NCI-H1694 (cell line): Measurements from ENCODE around the gene FAM187B.
"Not testable (repeated sequence)": the region's sequence is repeated elsewhere in the genome, so short reads cannot be mapped to it uniquely, and the experiment has no call there.

Experiments used
- DNase-seq: peaks from one replicate; lab custom pipeline; 2025; lab: John Stamatoyannopoulos, UW

Gene FAM187B

DNA sequence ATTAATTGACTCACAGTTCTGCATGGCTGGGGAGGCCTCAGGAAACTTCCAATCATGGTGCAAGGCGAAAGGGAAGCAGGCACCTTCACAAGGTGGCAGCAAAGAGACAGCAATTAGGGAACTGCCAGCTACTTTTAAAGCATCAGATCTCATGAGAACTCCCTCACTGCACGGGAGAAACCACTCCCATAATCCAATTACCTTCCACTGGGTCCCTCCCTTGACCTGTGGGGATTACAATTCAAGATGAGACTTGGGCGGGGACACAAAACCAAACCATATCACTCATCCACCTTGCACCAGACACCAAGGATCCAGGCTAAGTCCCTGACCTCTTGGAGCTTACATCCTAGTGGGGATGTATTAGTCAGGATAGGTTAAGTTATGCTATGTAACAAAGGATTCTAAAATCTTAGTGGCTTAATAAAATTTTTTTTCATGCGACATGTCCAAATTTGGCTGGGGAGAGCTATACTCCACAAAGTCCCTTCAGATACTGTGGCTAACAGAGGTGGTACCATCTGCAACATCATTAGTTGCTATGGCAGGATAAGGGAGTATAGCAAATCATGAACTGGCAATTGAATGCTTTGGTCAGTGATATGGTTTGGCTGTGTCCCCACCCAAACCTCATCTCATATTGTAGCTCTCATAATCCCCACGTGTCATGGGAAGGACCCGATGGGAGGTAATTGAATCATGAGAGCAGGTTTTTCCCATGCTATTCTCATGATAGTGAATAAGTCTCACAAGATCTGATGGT lies 8.3 kb upstream of the FAM187B start:
- no peak for DNase-seq

DNA sequence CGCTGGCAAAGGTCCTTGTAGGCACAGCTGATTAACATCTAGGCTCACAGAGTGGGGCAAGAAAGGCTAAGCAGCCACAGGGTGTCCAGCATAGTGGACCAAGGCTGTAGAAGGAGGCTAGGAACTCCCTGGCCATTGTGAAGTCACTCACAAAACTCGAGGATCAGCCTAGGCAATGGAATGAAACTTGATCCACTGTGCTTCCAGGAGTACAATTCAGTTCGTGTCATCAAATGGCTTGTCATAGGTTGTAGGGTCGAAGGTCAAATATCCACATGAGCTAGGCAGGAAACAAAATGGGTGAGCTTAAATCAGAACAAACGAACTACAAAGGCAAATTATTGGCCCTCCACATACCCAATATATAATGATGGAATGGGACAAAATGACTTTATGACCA lies 4.4 kb upstream of the FAM187B start:
- DNase-seq, result no peak

DNA sequence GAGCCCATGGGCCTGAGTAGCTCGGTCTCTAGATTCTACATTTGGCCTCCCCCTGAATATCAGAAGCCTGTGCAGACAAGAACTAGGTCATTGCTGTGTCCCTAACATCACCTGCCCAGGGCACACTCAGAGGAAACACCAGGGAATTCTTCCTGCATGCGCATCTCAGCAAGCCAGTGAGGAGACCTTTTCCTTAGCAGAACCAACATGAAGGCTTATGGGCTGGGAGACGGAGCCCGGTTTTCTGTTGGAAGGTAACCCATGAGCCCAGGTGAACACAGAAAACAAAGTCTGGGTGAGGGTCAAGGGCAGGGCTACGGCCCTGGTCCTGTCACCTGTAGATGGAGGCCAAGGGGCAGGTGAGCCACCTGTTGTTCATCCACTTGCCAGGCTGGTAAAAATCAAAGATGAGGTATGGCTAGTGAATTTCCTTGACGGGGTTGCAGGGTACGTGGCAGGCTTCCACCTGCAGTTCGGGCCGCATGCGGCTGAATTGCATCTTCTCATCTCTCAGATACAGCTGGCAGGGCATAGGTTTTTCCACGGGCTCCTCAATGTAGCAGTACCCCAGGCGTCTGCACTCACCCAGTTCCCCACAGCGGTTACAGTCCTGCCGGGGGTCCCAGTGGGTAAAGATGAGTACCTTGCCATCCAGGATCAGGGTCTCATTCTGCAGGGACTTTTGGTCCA lies 3.6 kb upstream of the FAM187B start:
- no peak for DNase-seq

DNA sequence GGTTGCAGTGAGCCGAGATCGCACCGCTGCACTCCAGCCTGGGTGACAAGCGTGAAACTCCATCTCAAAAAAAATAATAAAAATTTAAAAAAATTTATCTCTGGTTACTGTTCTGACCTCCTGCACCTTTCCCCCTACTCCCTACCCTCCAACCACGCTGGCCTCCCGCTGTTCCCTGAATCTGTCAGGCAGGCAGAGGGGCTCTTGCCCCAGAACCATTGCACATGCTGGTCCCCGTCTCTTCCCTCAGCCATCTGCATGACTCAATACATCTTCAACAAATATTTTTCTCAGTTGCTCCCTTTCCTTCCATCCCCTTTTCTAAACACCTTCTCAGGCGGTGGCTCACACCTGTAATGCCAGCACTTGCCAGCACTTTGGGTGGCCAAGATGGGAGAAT lies 1.1 kb upstream of the FAM187B start:
- no peak for DNase-seq

DNA sequence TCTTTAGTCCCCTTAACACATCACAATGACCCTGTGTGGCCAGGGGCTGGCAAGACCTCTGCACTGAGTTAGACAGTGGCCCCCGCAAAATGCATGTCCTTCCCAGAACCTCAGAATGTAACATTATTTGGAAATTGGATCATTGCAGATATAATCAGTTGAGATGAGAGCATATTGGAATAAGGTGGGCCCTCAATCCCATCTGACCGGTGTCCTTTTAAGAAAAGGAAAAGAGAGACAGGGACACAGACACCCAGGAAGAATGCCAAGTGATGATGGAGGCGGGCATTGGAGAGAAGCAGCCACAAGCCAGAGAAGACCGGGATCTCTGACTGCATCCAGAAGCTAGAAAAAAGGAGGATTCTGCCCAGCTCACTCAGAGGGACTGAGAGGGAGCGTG lies 1.8 kb downstream of the FAM187B start:
- no peak for DNase-seq

DNA sequence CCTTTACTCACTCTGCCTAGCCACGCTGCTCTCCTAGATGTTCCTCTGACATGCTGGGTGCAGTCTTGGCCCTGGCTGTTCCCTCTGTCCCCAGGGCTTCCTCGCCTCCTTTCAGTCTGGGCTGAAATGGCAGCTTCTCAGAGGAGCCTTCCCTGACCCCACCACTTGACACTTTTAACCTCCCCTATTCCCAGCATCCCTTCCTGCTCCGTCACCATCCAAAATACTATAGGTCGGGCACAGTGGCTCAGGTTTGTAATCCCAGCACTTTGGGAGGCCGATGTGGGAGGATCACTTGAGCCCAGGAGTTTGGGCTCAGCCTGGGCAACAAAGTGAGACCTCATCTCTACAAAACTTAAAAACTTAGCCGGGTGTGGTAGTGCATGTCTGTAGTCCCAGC lies 2.6 kb downstream of the FAM187B start:
- no peak for DNase-seq

DNA sequence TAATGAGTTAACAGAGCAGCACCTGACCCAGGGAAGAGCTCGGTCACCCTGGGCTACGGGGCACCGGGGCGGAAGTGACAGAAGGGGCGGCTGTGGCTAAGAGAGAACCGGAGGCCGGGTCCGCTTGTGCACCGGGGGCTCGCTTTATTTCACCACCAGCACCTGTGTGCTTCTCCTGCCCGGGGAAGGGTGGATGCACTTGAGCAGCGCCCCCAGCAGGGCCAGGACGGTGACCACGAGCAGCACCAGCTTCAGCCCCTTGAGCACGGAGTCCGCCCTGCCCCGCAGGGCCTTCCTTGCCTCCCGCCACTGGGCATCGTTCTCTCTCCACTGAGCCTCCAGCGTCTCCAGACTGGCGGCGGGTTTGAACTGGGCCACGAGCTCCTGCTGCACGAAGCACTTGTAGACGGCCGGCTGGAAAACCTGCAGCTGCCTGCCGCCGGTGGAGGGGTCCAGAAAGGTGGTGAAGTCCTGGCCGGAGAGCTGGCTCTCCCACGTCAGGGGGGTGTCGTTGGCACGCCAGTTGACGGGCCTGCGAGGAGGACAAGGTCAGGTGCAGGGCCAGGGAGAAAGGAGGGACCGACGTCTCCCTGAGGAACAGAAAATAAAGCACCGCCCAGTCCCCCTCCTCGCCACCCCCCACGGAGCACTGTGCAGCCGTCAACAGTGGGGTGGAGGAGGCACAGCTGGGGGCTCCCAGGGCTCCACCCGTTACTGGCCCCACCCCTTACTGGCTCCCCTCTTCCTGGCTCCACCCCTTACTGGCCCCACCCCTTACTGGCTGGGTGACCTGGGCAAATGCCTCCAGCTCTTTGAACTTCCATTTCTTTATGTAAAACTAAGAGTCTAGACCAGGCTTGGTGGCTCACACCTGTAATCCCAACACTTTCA lies 3.6 kb downstream of the FAM187B start:
- no peak for DNase-seq

DNA sequence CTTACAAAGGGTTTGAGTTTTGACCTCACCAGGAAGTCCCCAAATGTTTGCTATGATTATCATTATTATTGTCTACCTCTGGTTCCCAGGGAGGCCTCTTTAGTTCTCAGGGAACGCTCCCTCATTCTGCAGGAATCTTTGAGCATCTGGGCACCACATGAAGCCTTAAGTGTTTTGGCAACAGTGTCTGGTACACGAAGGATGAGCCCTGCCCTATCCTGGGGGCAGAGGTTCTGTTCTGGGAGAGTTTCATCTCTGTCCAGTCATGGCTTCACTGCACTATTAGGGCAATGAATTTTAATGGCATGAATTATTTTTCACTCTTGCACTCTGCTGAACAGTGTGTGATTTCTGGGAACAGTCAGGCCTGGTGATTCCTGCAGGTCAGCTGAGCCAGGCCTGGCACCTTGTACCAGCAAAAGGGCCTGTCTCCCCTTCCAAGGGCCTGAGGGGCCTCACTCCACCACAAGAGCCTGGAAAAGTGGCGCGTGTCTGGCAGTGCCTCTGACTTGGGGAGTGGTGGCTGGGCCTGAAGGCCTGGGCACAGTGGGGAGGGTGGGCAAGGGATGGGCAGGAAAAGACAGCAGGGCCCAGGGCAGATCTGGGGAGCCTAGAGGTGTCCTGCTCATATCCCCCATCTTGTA lies 4.6 kb downstream of the FAM187B start:
- no peak for DNase-seq

DNA sequence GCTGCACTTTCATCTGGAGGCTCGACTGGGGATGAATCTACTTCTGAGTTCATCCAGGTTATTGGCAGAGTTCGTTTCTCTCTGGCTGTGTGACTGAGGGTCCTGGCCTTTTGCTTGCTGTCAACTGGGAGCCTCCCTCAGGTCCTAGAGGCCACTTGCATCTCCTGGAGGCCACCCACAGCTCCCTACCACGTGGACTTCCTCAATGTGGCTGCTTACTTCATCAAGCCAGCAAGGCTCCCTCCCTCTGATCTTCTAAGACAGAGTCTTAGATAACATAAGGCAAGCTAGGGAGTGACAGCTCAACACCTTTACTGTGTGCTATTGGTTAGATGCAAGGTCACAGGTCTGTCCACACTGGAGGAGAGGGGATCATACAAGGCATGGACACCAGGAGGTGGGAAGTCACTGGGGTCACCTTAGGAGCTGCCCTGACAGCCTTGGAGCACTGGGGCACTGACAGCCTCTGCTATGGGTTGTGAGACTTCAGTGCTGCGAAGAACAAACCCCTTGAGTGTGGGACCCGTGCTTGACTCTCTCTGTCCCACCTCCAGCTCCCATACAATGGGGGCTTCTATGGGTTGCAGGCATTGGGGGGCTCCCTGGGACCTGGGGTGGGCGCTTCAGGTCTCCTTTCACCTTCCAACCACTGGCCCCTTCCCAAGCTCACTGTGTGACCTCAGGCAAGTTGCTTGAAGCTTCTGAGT lies 5.3 kb downstream of the FAM187B start:
- DNase-seq, result no peak

DNA sequence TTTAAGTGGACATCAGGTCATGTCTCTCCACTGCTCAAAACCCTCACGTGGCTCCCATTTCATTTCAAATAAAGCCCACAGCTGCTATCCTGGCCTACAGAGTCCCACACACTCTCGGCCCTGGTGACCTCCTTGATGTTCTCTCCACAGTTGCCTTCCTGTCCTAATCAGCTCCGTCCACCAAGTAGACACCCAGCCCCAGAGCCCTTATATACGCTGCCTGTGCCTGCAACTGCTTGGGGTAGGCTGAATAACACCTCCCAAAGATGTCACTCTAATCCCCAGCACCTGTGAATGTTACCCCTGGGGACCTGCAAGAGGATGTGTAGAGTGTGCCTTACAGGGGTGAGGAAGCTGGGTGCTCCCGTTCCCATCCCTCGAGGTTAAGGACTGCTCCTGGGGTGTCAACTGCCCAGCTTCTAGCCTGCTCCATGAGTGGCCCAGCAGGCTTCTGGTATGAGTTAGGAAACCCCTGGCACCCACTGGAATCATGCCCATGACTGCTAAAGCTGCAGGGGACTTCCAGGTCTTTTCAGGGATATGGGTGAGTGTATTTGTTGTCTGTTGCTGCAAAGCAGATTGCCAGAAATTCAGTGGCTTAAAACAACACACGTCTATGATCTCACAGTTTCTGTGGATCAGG lies 6.0 kb downstream of the FAM187B start:
- DNase-seq, result no peak

DNA sequence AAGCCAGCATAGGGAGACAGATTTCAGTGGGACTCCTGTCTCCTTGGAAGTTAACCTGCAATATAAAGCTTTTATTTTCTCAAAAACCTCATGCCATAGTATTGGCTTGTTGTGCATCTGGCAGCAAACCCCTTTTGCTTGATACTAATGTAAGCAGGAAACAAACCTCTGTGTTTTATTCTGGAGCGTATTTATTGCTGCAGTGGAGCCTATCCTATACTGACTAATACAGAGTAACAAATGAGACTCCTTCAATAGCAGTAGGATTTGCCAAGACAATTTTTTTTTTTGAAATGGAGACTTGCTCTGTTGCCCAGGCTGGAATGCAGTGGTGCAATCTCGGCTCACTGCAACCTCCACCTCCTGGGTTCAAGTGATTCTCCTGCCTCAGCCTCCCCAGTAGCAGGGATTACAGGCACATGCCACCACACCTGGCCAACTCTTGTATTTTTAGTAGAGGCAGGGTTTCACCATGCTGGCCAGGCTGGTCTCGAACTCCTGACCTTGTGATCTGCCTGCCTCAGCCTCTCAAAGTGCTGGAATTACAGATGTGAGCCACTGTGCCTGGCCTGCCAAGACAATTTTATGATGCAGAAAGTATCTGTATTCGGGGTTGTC lies 7.5 kb downstream of the FAM187B start:
- DNase-seq, result not testable (repeated sequence)

DNA sequence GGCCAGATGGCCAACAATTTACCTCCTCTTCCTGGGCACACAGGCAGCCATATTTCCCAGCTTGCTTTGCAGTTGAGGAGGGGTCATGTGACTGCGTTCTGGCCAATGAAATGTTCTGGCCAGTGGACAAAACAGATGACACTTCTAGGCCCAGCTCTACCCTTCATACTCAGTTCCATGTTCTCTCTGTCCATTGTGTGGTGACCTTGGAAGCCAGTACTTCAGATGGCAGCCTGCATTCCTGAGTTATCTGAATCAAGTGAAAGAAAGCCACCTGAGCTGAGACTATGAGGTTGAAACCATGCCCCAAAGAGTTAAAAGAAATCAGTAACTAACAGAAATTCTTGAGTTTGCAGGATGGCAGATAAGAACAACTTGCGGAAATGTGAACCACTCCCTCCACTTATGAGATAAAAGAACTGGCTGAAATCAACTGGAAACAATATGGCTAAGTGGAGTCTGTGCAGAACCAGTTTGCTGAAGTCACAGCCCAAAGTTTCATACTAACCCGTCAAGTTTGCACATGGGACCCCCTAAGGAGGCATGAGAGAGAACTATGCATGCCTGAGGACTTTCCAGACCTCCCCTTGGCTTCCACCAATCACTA lies 8.1 kb downstream of the FAM187B start:
- no peak for DNase-seq

DNA sequence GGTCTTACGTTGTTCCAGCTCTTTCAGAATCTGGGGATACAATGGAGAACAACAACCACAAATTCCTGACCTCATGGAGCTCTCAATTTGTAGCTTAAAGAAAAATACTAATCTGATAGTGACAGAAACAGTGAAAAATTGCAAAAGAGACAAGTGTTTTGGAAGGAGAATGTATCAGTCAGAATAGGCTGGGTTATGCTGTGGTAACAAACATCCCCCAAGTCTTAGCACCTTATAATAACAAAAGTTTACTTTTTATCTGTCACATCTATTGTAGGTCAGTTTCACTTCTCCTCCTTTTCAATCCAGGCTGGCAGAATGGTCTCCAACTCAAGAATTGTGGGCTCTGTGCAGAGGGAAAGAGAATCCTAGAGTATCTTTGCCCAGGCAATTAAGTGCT lies 9.5 kb downstream of the FAM187B start:
- no peak for DNase-seq

DNA sequence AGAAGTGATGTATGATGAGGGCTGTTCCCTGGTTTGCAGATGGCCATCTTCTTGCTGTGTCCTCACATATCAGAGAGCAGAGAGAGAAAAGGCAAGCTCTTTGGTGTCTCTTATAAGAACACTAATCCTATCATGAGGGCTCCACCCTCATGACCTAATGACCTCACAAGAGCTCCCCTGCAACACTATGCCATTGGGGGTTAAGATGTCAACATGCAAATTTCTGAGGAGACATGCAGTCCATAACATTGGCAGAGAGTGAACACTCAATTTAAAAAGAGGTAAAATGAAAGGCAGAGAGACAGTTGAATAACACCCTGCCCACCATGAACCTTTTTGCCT lies 10.9 kb downstream of the FAM187B start:
- no peak for DNase-seq

DNA sequence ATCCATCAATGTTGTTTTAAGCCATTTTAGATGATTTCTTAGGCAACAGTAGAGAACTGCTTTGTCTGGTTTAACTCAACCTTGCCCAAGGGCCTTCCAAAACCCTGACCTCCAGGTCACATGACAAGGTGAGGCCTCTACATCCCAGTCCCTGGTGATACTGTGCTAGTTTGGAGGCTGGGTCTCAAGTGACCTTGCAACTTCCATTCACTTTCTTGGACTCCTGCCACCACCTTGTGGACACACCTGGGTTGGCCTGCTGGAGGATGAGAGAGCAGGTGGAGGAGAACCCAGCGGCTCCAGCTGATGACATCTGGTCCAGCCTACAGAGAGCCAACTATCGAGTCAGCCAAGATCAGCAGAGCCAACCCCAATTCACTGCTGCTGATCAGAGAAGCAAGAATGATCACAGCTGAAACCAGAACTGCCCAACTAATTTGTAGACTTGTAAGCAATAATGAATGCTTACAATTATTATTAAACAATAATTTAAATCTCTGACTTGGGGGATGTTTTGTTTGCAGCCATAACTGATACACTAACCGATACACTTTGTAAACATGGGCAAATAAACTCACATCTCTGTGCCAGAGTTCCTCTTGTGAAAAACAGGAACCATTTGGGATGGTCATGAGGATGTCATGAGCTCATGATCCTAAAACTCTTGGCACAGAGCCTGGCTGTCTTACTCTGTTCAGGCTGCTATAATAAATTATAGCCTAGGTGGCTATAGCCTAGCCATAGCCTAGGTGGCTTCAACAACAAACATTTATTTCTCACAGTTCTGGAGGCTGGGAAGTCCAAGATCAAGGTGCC lies 11.5 kb downstream of the FAM187B start:
- DNase-seq, result no peak

DNA sequence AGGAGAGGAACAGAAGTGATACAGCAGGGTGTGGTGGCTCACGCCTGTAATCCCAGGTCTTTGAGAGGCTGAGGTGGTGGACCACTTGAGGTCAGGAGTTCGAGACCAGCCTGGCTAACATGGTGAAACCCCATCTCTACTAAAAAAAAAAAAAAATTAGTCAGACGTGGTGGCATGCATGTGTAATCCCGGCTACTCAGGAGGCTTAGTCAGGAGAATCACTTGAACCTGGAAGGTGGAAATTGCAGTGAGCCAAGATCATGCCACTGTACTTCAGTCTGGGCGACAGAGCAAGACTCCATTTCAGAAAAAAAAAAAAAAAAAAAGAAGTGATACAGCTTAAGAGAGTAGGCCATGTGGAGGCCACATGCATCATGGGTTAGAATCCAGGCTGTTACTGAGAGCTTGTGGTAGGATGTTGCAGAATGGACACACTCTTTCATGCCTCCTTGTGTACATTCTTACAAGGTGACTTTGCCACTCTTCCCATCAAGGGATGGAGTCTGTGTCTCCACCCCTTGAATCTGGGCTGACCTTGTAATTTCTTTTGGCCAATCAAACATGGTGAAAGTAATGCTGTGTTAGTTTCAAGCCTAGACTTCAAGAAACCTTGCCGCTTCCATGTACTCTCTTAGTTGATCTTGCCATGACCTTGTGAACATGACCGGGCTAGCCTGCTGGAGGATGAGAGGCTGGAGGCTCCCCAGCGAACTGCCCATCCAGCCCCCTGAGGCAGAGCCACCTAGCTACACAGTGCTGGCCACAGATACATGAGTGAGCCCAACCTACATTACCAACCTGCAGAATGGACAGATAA lies 12.3 kb downstream of the FAM187B start:
- DNase-seq, result no peak

DNA sequence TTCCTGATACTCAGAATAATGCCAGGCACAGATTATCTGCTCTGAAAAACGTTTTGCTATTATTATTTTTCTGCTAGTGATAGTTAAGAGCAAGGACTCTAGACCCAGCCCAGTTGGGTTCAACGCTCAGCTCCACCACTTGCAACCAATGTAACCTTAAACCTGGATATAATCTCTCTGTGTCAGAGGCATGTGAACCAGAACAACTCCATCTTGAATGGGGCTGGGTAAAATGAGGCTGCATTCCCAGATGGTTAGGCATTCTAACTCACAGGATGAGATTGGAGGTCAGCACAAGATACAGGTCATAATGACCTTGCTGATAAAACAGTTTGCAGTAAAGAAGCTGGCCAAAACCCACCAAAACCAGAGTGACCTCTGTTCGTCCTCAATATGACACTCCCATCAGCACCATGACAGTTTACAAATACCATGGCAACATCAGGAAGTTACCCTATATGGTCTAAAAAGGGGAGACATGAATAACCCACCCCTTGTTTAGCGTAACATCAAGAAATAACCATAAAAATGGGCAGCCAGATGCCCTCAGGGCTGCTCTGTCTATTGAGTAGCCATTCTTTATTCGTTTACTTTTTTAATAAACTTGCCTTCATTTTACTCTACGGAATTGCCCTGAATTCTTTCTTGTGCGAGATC lies 13.6 kb downstream of the FAM187B start:
- DNase-seq, result no peak
